Kidney (tissue), 14 donors: ENCODE results near the gene ADGRA1. TPM values are rescaled to one million over a fixed set of nuclear protein-coding genes. Genes with fewer than 3 reads are reported as not detected.
A peak's percentile ranks its signal among the peaks of the same experiment; 100 is the strongest.
"Not testable (repeated sequence)": the region's sequence is repeated elsewhere in the genome, so short reads cannot be mapped to it uniquely, and the experiment has no call there.

Experiments
- DNase-seq, 5 donors: peaks; one replicate each; pipeline ENCODE4 v3.0.0-alpha.2; 2013 to 2020
- FAIRE-seq: peaks from 2 replicates; lab custom pipeline; 2012; peaks lifted over from hg19 to GRCh38; lab: Jason Lieb, UNC
- H3K27ac ChIP-seq, 2 donors: one replicate each; pipeline ENCODE4 v1.7.0; 2013; ENCODE audit warnings: low read depth in 2 of 2, low read length in 2 of 2, inconsistent platforms in 1 of 2
- H3K27me3 ChIP-seq: one replicate; pipeline ENCODE4 v1.7.1; 2013; ENCODE audit warnings: low read length, inconsistent platforms; ENCODE audit not compliant: control insufficient read depth, insufficient read depth
- H3K36me3 ChIP-seq, 3 donors: one replicate each; pipeline versions ENCODE4 v1.7.0 to v1.7.1; 2013; ENCODE audit warnings: low read length in 3 of 3, control low read depth in 1 of 3, inconsistent platforms in 1 of 3; ENCODE audit not compliant: insufficient read depth in 3 of 3, control insufficient read depth in 2 of 3
- H3K4me1 ChIP-seq, 3 donors: one replicate each; pipeline versions ENCODE4 v1.7.0 to v1.7.1; 2013; ENCODE audit warnings: low read length in 3 of 3, inconsistent platforms in 1 of 3, low read depth in 1 of 3; ENCODE audit not compliant: control insufficient read depth in 2 of 3, insufficient read depth in 2 of 3
- H3K4me3 ChIP-seq, 3 donors: one replicate each; pipeline versions ENCODE4 v1.7.0 to v1.8.1; 2013; ENCODE audit warnings: low read length in 3 of 3, control low read depth in 1 of 3, inconsistent platforms in 1 of 3
- H3K9ac ChIP-seq, 3 donors: one replicate each; pipeline versions ENCODE4 v1.7.0 to v1.7.1; 2013; ENCODE audit warnings: low read length in 3 of 3, control low read depth in 1 of 3, inconsistent platforms in 1 of 3
- H3K9me3 ChIP-seq, 3 donors: one replicate each; pipeline versions ENCODE4 v1.7.0 to v1.7.1; 2013; ENCODE audit warnings: low read length in 3 of 3, control low read depth in 1 of 3, inconsistent platforms in 1 of 3; ENCODE audit not compliant: control insufficient read depth in 2 of 3, insufficient read depth in 1 of 3
- intact Hi-C: fragments of 100-400 bp; cut with DNase I; formaldehyde crosslinking; loops from one replicate; pipeline ENCODE4 v1.11.1; 2022
- polyA plus RNA-seq: library from polyadenylated mRNA; stranded (reverse); fragments of 350-450 nt; fragmentation: Illumina TruSeq; extraction: RNeasy Lipid Tissue Mini Kit (QIAGEN cat#74804); gene quantifications from one replicate; pipeline ENCODE4 v1.2.3, GENCODE V29; 2014; ENCODE audit warnings: low read depth, low replicate concordance; ENCODE audit not compliant: insufficient read depth
- total RNA-seq: library from RNA; stranded (reverse); fragmentation: NEBNext Ultra II Directional; extraction: Animal tissue kit (Norgen Biotek cat#: 25700); gene quantifications from one replicate; pipeline ENCODE4 v1.2.1, GENCODE V29; 2021
- TF ChIP-seq, protein P1 (sequence below): IDR thresholded peaks from 3 replicates; pipeline ENCODE4 v1.5.1; 2012; ENCODE audit warnings: mild to moderate bottlenecking, moderate library complexity, borderline replicate concordance; ENCODE audit not compliant: insufficient read depth; ENCODE audit errors: extremely low read depth
- donor health status: control.
- donor health status: control.
- donor health status: control.
- donor health status: control.
- donor health status: control.
- donor health status: DM: yes; HTN: yes; CAD: no.
- donor health status: Normal renal cell carcinoma (clear cell type).

Gene ADGRA1
- total and polyA plus RNA-seq, 2 donors from 2014 or later = 0.91 to 1.1 TPM

DNA sequence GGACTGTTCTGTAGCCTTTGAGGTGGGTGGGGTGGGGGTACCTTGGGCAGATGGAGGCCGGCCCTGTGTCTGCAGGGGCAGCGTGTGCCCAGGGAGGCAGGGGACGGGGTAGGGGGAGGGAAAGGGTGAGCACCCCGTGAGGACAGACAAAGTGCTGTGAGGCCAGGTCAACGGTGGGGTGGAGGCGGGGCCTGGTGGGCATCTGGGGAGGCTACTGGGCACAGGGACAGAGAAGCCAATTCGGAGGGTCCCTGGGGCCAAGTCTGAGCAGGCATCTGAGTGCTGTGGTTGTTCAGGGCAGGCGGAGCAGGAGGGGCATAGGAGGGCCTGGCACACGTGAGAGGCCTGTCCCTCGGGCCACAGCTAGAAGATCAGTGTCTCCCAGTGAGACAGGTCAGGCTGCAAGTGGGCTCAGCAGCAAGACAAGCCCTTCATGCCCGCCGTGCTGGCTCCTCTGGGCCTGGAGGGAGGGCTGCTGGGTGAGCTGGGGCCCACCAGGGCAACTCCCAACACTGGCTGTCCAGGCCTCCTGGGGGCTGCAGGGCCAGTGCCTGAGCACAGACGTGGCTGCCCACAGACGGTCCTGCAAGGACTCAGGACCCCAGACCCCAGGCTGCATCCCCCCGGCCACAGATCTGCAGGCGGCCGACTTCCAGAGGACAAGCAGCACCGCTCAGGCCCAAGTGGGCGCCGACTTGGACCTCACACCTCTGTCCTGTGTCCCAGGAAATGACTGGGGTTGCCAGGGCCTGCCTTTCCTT is 45.9 kb downstream of the ADGRA1 start:
- no peaks in the 10 kb centered on the region for H3K9me3 ChIP-seq
- no peaks in the 10 kb centered on the region for H3K27me3 ChIP-seq
- no peak overlapping the region for H3K4me3 ChIP-seq
- DNase-seq = peak in 2 of 5 donors; percentile 37 to 67
- no peak overlapping the region for H3K9ac ChIP-seq
- H3K4me1 ChIP-seq = no peaks in the 10 kb centered on the region
- TF ChIP-seq, protein P1, sequence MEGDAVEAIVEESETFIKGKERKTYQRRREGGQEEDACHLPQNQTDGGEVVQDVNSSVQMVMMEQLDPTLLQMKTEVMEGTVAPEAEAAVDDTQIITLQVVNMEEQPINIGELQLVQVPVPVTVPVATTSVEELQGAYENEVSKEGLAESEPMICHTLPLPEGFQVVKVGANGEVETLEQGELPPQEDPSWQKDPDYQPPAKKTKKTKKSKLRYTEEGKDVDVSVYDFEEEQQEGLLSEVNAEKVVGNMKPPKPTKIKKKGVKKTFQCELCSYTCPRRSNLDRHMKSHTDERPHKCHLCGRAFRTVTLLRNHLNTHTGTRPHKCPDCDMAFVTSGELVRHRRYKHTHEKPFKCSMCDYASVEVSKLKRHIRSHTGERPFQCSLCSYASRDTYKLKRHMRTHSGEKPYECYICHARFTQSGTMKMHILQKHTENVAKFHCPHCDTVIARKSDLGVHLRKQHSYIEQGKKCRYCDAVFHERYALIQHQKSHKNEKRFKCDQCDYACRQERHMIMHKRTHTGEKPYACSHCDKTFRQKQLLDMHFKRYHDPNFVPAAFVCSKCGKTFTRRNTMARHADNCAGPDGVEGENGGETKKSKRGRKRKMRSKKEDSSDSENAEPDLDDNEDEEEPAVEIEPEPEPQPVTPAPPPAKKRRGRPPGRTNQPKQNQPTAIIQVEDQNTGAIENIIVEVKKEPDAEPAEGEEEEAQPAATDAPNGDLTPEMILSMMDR = no peak
- no peak overlapping the region for H3K27ac ChIP-seq
- no peak for FAIRE-seq
- intact Hi-C loops = no loop called here
- H3K36me3 ChIP-seq = no peaks in the 10 kb centered on the region

- Histone ChIP-seq H3K4me3 (no peak overlapping the region), H3K27me3 (no peaks in the 10 kb centered on the region), H3K4me1 (no peaks in the 10 kb centered on the region), H3K9me3 (no peaks in the 10 kb centered on the region), H3K36me3 (no peaks in the 10 kb centered on the region), H3K9ac (no peak overlapping the region), H3K27ac (no peak overlapping the region)
- FAIRE-seq (no peak), DNase-seq (peak in 2 of 5 donors; percentile 36 to 61)
- TF ChIP-seq, protein P1 = no peak
- intact Hi-C loops = no loop called here
Observed at GRCh38 chr10:133134411-133135115, 46.8 kb downstream of the ADGRA1 start.

DNA sequence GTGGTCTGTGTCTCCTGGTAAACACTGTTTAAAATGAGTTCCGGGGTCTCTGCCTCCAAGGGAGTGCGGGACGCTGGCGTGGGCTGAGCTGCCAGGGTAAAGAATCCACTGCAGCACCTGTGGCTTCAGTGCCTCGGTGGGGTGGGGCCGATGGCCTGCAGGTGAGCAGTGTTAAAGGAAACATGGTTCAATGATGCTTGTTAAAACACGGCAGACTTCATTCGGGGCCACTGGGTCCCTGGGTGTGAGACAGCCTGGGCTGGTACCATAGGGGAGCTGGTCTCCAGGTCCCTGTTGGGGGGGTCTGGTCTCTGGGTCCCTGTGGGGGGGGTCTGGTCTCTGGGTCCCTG is 47.4 kb downstream of the ADGRA1 start:
- H3K4me3 ChIP-seq = no peak overlapping the region
- FAIRE-seq (no peak), DNase-seq (peak in 2 of 5 donors; percentile 41 to 48)
- no peak overlapping the region for H3K27ac ChIP-seq
- TF ChIP-seq, protein P1 = no peak
- no peaks in the 10 kb centered on the region for H3K9me3 ChIP-seq
- H3K36me3 ChIP-seq = no peaks in the 10 kb centered on the region
- no peaks in the 10 kb centered on the region for H3K4me1 ChIP-seq
- no peak overlapping the region for H3K9ac ChIP-seq
- intact Hi-C loops = no loop called here
- H3K27me3 ChIP-seq = no peaks in the 10 kb centered on the region

GRCh38 chr10:133137486-133138145 is 49.9 kb downstream of the ADGRA1 start:
- H3K36me3 ChIP-seq, FAIRE-seq, H3K9me3 ChIP-seq, H3K4me1 ChIP-seq, DNase-seq, H3K4me3 ChIP-seq, intact Hi-C loops, H3K27me3 ChIP-seq, H3K9ac ChIP-seq, H3K27ac ChIP-seq: not testable (repeated sequence)
